Stimulated activated CD4-positive, alpha-beta T cell treated with anti-CD3 and anti-CD28 coated beads, Interleukin-12 subunit alpha, Interleukin-12 subunit beta, amount 100 ng/mL, for 48 hours (primary cell): ENCODE data around the gene IFIT5.
"Not testable (repeated sequence)": the region's sequence is repeated elsewhere in the genome, so short reads cannot be mapped to it uniquely, and the experiment has no call there.

Experiments
- DNase-seq, 3 donors: peaks; one replicate each; pipeline ENCODE4 v3.0.0-alpha.2; 2020; ENCODE audit warnings: low read depth in 2 of 3, low spot score in 1 of 3

IFIT5 gene

GRCh38 chr10:89392974-89393373 is 21.4 kb upstream of the IFIT5 start:
- DNase-seq, result no peak

- DNase-seq, result no peak
Observed at GRCh38 chr10:89393898-89394297, 20.5 kb upstream of the IFIT5 start.

GRCh38 chr10:89395141-89395540 is 19.2 kb upstream of the IFIT5 start:
- no peak for DNase-seq

- no peak for DNase-seq
Observed at GRCh38 chr10:89398003-89398749, 16.2 kb upstream of the IFIT5 start.

GRCh38 chr10:89399956-89400355 is 14.4 kb upstream of the IFIT5 start:
- DNase-seq, result no peak

- no peak for DNase-seq
Observed at GRCh38 chr10:89403043-89403442, 11.3 kb upstream of the IFIT5 start.

GRCh38 chr10:89404104-89405047 is 10.0 kb upstream of the IFIT5 start:
- DNase-seq, result no peak

GRCh38 chr10:89406178-89406577 is 8.2 kb upstream of the IFIT5 start:
- DNase-seq, result not testable (repeated sequence)

- DNase-seq, result not testable (repeated sequence)
Observed at GRCh38 chr10:89407792-89408191, 6.6 kb upstream of the IFIT5 start.

GRCh38 chr10:89409282-89409681 is 5.1 kb upstream of the IFIT5 start:
- DNase-seq, result not testable (repeated sequence)

GRCh38 chr10:89410551-89410950 is 3.8 kb upstream of the IFIT5 start:
- not testable (repeated sequence) for DNase-seq

GRCh38 chr10:89411135-89411534 is 3.2 kb upstream of the IFIT5 start:
- not testable (repeated sequence) for DNase-seq

- peak in 1 of 3 donors; percentile 26 for DNase-seq
Observed at GRCh38 chr10:89412276-89412675, 2.1 kb upstream of the IFIT5 start.

GRCh38 chr10:89413398-89413912 is 913 bp upstream of the IFIT5 start:
- no peak for DNase-seq

GRCh38 chr10:89414879-89415821 is 782 bp downstream of the IFIT5 start:
- DNase-seq, result peak in 1 of 3 donors; percentile 26

- DNase-seq, result no peak
Observed at GRCh38 chr10:89416465-89416864, 2.1 kb downstream of the IFIT5 start.

GRCh38 chr10:89419548-89419947 is 5.2 kb downstream of the IFIT5 start:
- no peak for DNase-seq

- DNase-seq, result no peak
Observed at GRCh38 chr10:89421018-89421476, 6.7 kb downstream of the IFIT5 start.

- no peak for DNase-seq
Observed at GRCh38 chr10:89425000-89425399, 10.6 kb downstream of the IFIT5 start.

GRCh38 chr10:89426230-89426868 is 12.0 kb downstream of the IFIT5 start:
- DNase-seq, result peak in 1 of 3 donors; percentile 11
